GM04503 (cell line): ENCODE results near the gene SYT1.
"Not testable (repeated sequence)": the region's sequence is repeated elsewhere in the genome, so short reads cannot be mapped to it uniquely, and the experiment has no call there.

Experiments used
- DNase-seq: peaks from one replicate; pipeline ENCODE4 v3.0.0-alpha.2; 2012; ENCODE audit warnings: low read depth

The SYT1 gene

GRCh38 chr12:79407671-79408622 is 543.4 kb downstream of the SYT1 start:
- DNase-seq, result no peak

DNA sequence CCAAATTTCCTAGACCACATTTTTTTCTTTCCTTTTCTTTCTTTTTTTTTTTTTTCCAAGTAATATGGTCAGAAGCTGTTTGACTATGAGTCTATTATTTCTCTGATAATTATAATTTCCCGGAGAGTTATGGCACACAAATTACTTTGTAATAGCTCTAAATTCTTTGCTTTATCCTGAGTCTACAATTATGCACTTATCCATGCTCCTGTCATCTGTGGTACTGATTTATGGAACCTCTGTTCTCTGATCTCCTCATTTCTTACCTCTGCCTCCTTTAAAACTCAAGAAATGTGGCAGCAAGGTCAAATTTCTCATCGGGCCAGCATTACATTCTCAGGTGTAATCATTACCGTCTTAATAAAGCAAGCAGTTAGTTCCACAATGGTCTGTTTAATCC is 544.1 kb downstream of the SYT1 start:
- DNase-seq, result no peak

DNA sequence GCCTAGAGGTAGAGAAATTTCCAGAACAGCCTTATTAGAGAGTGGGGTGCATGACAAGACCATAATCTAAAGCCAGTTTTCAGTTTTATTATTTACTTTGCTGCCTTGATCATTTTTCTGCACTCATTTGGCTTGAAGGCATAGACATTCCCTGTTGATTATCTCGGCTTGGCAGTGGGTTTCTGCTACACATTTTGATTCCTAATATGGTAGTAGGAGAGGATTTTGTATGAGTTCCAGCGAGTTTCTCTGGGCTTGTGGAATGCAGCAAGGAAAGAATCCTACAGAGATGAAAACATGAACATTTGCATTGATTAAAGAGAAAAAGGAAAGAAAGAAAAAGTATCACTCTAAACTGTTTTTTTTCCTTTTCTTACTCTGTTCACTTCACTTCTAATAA is 545.0 kb downstream of the SYT1 start:
- DNase-seq, result peak; percentile 69

DNA sequence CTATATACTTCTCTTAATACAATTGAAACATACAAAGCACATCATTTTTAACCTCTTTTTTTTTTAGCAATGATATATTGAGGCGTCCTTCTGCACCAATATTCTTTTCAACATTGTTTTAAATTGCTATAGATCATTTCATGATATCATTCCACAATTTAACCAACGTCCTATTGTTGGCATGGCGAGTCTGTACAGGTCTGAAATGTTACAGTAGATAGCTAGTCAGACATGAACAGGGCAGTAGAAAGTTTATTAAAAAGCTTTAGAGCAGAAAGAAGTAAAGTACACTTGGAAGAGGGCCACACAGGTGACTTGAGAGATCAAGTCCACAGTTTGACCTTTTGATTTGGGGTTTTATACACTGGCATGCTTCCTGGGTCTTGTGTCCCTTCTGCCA is 547.2 kb downstream of the SYT1 start:
- DNase-seq, result no peak

DNA sequence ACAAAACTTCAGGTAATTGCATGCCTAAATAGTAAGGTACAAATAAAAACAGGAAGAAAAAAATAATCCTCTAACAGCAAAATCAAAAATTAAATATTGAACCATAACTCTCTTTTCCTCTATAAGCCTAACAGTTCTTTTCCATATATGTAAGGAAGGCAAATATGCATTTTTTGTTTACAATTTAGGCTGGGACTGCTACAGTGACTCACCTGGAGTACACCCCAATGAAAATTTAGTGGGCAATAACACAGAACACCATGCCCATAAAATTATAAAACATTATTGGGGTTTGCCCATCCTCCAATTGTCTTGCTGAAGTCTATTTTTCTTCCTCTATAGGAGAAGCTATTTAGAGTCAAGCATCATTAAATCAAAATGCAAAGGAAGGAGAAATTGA is 549.2 kb downstream of the SYT1 start:
- DNase-seq, result no peak

GRCh38 chr12:79414252-79414651 is 549.7 kb downstream of the SYT1 start:
- DNase-seq, result no peak

DNA sequence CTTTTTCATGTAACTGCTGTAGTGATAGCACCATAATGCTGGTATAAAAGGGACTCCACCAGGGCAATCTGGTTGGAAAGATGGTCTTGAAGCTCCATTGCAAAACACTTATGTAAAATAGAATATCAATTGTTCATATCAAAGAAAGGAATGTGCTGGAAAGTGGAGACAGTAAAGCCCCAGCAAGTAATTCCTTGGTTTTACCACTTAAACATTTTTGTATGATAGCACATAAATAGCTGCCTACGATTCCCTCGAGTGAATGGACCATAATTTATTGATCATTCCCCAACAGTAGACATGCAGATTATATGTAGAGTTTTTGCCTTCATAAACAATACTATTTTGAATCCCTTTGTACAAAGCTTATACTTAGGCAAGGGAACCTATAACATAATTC is 550.7 kb downstream of the SYT1 start:
- DNase-seq, result no peak

DNA sequence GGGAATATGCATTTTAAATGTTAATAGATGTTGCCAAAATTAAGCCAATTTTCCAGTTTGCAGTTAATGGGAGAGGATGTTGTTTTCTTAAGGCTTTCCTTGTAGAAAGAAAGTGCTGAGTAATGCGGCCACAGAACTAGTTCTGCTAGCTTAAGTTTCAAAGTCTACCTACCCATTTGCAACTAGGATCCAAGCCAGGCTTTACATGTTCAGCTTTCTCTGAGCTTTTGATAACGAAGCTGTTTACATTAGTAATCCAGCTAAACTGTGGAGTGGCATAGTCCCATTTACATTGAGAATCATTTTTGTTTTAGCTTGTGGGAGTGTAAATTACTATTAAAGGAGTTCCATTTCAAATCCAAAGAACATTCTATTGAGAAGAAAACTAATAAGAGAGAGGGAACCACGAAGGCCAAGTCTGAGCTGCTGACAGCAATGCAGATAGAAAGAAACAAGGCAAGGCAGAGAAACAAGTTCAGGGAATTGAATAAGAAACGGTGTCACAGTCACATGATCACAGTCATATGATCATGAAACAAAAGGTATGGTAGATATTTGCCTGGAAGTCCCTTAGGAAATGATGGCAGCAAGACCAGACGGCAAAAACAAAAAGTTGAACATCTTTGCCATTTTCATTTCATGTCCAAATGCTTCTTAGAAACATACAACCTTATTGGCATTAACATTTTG is 551.3 kb downstream of the SYT1 start:
- DNase-seq, result no peak

GRCh38 chr12:79420146-79420618 is 555.6 kb downstream of the SYT1 start:
- DNase-seq, result peak; percentile 91

GRCh38 chr12:79421236-79421740 is 556.7 kb downstream of the SYT1 start:
- no peak for DNase-seq

DNA sequence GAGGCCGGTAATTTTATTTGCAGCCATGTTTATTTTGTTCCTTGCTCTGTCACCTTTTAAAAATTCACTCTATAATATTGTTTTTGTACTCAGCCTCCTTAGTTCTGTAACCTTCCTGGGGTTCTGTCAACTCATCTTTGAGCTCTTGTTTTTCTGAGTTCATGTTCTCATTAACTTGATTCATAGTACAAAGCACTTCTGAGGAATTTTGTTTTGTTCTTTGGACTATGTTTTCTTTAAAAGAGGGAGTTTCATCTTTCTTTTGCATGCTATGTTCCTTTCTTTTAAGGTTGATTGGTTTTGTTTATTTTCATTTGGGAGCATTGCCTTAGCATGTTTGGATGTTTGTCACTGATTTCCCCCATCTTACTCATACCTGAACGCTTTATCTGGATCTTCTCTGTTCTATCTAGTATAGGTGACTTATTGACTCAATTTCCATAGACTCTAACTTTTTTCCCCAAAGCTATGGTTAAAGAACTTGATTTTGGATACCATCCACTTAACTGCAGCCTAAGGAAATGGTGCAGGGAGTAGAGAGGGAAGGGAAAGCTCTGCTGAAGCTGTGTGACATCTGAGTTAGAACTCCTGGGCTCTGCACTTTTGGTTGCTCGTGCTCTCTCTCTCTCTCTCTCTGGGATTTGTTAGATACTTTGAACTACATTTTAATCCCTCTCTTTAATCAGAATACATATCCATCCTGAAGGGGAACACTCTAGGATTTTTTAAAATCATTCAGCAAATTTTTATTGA is 557.7 kb downstream of the SYT1 start:
- no peak for DNase-seq

- no peak for DNase-seq
These were observed 559.0 kb downstream of the SYT1 start for GRCh38 chr12:79423560-79423959.

DNA sequence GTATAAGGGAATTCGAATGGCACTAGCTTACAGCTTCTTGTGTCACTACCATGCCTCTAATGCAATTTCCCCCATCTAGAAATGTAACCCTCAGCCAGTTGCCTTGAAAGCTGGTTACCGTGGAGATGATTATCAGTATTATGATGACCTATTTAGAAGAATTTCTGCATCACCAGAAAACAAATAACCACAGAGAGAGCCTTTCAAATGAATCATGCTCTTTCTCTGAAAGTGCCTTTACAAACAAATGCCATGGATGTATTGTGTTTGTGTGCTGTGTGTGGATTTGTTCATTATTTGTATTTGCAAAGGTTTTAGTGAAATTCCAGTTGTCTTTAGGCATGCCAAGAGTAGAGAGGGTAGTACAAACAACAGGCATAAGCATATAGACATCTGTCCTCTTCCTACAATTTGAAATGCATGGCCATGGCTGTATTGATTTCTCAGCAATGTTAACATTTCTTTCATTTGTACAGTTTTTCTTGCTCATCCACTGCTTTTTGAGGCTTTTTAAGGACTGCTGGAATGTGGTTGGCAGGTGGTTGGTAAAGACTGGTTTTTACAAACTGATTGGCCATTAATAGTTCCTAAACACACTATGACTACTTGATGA is 559.6 kb downstream of the SYT1 start:
- peak; percentile 98 for DNase-seq

GRCh38 chr12:79426121-79426520 is 561.5 kb downstream of the SYT1 start:
- no peak for DNase-seq

GRCh38 chr12:79426744-79427143 is 562.2 kb downstream of the SYT1 start:
- not testable (repeated sequence) for DNase-seq

- no peak for DNase-seq
These were observed 569.0 kb downstream of the SYT1 start for GRCh38 chr12:79433465-79434072.

- DNase-seq, result no peak
These were observed 570.0 kb downstream of the SYT1 start for GRCh38 chr12:79434561-79434960.

GRCh38 chr12:79435742-79436141 is 571.2 kb downstream of the SYT1 start:
- DNase-seq, result no peak

- DNase-seq, result no peak
These were observed 574.1 kb downstream of the SYT1 start for GRCh38 chr12:79438480-79439174.

- DNase-seq, result no peak
These were observed 574.7 kb downstream of the SYT1 start for GRCh38 chr12:79439175-79439825.
